HG03460 (cell line): ENCODE results near the gene SLC5A4.

Experiments used
- ATAC-seq: cut with Tn5 transposase; IDR thresholded peaks from one replicate; pipeline ENCODE4 v1.9.1; 2021; ENCODE audit not compliant: unreplicated experiment

Gene SLC5A4

DNA sequence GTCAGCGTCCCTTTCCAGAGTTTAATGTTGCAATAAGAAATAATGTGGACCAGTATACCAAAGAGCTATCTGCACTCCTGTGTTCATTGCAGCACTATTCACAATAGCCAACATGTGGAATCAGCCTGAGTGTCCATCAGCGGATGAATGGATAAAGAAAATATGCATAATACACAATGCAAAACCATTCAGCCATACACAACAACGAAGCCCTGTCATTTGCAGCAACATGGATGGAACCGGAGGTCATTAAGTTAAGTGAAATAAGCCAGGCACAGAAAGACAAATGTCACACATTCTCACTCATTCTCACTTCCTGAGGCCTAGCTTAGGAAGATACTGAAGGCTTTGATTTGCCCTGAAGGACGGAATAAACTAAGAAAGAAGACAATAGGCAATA, 22.1 kb downstream of the SLC5A4 start:
- ATAC-seq: no peak

DNA sequence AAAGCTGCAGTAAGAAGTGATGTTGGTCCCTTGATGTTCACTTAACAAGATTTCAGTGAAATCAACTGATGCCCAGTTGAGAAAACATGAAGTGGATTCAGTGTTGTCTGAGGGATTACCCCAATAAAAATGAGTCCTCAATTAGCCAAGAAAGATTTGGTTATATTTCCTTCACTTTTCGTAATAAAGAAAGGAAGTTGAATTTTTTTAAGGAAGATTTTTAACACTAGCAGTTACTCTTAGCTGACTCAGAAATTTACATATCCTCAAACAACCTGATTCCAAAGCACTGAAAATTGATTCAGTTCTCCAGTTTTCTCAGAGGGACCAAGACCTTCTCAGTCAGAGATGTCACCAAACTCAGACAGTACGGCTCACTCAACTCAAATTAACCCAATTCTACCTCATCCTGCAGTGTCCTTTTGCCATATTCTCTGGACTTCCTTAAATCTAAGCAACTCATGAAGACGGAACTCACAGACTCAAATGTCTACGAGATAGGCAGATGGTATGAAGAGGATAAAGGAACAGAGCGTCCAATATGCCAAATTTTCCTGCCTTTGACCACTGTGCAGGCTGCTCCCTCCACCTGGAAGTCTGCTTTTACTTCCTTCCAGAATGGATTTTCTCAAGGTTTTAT, 22.8 kb downstream of the SLC5A4 start:
- no peak for ATAC-seq

DNA sequence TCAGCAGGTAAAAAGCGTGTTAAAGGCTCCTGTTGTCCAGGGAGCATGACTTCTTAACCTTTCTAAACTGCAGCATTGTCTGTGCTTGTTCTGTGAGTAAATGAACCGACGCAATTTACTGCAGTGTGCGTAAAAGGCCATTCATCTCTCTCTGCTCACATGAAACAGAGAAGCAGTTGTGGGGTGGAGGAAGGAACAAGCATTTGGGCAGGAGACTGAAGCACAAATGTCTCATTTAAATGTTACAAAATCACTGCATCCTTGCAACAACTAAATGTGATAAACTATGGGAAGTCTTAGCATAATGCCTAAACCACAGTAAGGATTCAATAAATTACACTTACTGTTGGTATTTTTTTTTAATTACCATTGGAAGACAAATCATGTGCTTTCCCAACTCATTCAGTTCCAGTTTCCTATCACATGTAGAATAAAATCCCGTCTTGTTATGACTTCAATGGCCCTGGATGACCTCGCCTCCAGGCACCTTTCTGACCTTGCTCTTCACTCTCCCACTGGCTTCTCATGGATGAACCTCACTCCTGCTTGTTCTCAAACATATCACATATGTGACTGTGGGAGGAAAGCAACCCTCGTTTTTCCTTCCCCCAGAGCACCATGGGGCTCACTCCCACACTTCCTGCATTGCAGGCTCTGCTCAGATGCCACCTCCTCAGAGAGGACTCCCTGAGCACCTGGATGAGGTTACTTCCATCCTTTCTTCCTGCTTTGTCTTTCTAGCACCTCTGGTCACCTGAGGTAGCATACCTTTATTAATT, 28.6 kb downstream of the SLC5A4 start:
- no peak for ATAC-seq

DNA sequence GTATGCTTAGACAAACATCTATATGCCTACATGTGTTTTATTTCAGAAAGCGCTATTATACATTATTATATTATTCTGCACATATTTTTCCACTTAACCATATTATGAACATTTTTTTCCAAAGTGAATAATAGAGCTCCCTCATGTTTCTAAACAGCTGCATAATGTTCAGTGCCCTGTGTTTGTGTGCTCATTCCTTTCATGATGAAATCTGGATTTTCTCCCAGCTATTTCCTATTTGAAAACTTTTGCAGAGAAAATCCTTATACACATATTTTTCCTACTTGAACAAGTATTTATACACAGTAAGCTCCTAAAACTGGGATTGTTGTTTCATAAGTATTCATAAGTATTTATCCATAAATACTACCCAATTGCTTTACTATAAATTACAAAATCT, 32.2 kb downstream of the SLC5A4 start:
- no peak for ATAC-seq

- ATAC-seq: no peak
These were observed 36.1 kb downstream of the SLC5A4 start for GRCh38 chr22:32219026-32219425.

DNA sequence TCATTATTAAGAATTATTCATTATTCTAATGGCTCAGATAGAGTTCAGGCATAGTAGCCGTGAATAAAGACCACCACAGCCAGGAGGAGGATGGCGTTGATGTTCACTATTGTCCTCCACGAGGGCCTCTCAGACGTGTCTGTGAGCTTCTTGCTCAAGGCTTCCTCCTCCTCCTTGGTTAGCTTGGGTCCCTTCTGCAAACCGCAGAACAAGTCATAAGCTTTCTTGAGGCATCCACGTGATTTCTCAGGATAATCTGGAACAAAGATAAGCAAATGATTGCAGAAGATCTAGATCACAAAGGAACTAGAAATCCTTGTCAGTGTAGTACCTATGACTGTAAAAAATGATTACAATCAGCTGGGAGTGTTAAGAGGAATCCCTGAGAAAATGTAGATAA, 36.7 kb downstream of the SLC5A4 start:
- no peak for ATAC-seq

- no peak for ATAC-seq
These were observed 37.7 kb downstream of the SLC5A4 start for GRCh38 chr22:32217465-32217864.

DNA sequence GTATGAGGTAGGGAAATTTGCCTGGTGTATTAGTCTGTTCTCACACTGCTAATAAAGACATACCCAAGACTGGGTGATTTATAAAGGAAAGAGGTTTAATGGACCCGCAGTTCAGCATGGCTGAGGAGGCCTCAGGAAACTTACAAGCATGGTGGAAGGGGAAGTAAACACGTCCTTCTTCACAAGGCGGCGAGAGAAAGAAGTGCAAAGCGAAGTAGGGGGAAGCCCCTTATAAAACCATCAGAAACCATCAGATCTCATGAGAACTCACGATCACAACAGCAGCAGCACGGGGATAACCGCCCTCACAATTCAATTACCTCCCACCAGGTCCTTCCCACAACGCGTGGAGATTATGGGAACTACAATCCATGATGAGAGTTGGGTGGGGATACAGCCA, 38.2 kb downstream of the SLC5A4 start:
- ATAC-seq: no peak

DNA sequence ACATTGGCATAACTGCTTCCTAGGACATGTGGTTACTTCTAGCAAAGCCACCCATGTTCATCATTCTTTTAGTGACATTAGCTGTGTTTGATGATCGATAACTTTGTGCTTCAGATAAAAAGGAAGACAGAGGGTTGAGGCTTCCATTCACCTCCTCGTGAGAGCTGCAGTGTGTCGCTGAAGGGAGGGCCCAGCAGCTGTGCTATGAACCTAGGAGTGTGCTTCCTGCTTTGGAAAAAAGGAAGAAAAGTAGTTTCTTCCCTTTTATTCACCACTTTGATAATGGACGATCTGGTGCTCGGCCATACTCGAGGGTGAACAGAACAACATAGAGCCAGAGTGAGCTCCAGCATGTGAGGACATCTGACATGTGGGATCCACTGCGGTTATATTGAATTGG, 44.1 kb downstream of the SLC5A4 start:
- ATAC-seq: no peak

DNA sequence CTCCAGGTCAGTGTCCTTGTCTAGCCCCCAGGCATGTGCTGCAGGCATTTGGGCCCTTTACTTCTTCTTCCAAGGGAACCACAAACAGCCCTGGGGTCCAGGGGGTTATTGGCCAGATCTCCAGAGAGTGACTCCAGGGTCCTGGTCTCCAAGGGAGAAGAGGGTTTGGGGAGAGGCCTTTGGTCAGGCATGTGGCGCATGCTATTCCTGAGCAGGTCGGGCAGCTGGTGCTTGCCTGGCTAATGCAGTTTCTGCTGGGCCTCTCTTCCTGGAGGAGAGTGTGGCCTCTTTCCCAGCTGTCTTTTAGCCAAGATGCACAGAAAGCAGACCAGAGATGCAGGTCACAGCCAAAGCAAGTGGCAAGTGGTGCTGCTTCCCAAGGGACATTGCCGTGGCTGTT, 46.5 kb downstream of the SLC5A4 start:
- no peak for ATAC-seq

DNA sequence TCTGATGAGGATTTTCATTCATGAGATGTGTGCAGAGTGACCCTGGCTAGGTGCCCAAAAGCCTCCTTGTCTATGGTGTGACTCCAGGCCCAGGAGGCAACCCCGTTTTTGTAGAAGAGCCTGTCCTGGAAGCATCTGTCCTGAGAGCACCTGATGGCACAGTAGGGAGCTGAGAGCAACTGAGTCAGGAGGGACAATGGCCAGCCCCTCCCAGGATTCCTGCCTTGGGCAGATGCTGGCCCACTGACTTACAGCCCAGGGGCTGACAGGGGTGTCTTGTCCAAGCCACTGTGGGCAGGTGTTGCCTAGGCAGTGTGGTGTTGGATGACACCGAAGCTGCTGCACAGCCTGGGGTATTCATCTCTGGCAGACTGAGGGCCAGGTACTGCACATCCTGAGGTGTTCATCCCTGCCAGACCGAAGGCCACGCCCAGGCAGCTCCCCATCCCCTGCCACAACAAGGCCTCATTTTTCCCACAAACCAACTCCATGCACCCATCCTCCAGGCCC, 47.1 kb downstream of the SLC5A4 start:
- no peak for ATAC-seq

- no peak for ATAC-seq
These were observed 48.1 kb downstream of the SLC5A4 start for GRCh38 chr22:32206774-32207758.

DNA sequence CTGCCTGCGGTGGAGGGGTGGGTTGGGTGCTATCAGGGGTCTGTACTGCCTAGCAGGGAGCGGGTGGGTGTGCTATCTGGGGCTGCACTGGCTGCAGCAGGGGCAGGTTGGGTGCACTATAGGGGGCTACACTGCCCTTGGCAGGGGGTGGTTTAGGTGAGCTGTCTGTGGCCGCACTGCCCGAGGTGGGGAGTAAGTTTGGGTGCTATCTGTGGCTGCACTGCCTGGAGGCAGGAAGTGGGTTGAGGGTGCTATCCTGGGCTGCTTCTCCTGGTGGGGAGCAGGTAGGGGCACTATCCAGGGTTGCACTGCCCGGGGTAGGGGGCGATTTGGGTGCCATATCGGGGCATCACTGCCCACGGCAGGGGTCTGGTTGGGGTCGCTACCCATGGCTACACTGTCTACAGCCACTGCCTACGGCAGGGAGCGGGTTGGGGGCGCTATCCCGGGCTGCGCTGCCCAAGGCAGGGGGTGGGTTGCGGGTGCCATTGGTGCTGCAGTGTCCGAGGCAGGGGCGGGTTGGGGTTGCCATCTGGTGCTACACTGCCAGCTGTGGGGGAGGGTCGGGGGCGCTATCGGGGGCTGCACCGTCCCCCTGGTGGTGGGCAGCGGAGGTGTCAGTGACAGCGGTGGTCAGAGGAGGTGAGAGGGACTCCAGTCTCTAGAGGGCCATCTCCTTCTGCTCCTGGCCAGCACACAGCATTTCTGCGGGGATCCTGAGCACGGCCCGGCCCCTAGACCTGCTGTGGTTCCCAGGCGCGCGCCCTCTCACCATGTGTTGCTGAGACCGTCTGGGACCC, 49.0 kb downstream of the SLC5A4 start:
- no peak for ATAC-seq

- ATAC-seq: no peak
These were observed 50.1 kb downstream of the SLC5A4 start, which contains the start of gene RFPL2 for GRCh38 chr22:32204856-32205722. TSS of gene RFPL2 (minus strand) at chr22:32205073. CDS start at chr22:32202451, 2,622 bp downstream.

GRCh38 chr22:32204040-32204855, 50.9 kb downstream of the SLC5A4 start:
- ATAC-seq: no peak

GRCh38 chr22:32203181-32204039, 51.7 kb downstream of the SLC5A4 start:
- no peak for ATAC-seq

GRCh38 chr22:32202539-32203180, 52.5 kb downstream of the SLC5A4 start:
- no peak for ATAC-seq
